B cell (primary cell): ENCODE measurements around the gene ATG7. TPM values are rescaled to one million over a fixed set of nuclear protein-coding genes. Genes with fewer than 3 reads are reported as not detected.

Source experiments
- ATAC-seq: fragments of 200-7000 bp; cut with Tn5 transposase; one replicate; pipeline ENCODE4 v1.10.0; 2021; ENCODE audit warnings: low read depth, mild to moderate bottlenecking, moderate number of reproducible peaks, moderate library complexity
- CTCF ChIA-PET: fragments of 350-600 bp; sonication (Branson Sonifier 250); formaldehyde crosslinking; loops from one replicate; lab custom pipeline; 2021; ENCODE audit warnings: antibody characterized with exemption, inconsistent platforms; lab: Charles Lee
- POLR2A ChIA-PET: fragments of 350-600 bp; sonication (Branson Sonifier 250); formaldehyde crosslinking; loops from one replicate; lab custom pipeline; 2021; ENCODE audit warnings: antibody characterized with exemption; lab: Charles Lee
- DNase-seq: peaks from one replicate; pipeline ENCODE4 v3.0.0; 2013
- H2AFZ ChIP-seq: 2 replicates; pipeline ENCODE4 v1.6.1; 2012; ENCODE audit warnings: mild to moderate bottlenecking, low read depth, low read length; ENCODE audit not compliant: insufficient read depth, poor library complexity, severe bottlenecking
- H3K27ac ChIP-seq, 2 donors: 1 replicate in 1 of 2; 2 replicates in 1 of 2; pipeline ENCODE4 v1.5.1; 2012 to 2013; ENCODE audit warnings: low read length in 2 of 2, mild to moderate bottlenecking in 2 of 2, moderate library complexity in 1 of 2
- H3K27me3 ChIP-seq, 4 experiments: fragments of 200-600 bp in 1 of 4; sonication (generic) in 1 of 4; replicated peaks in 1 of 4; 1 replicate in 2 of 4; 2 replicates in 2 of 4; pipeline versions ENCODE4 v1.6.1 to v1.7.0; 2013 to 2016; ENCODE audit warnings: low read length in 3 of 4, mild to moderate bottlenecking in 2 of 4, mixed read lengths in 1 of 4, moderate library complexity in 1 of 4; ENCODE audit not compliant: insufficient read depth in 4 of 4, control insufficient read depth in 3 of 4; ENCODE audit errors: control extremely low read depth in 1 of 4
- H3K36me3 ChIP-seq, 2 experiments: replicated peaks in 1 of 2; 1 replicate in 1 of 2; 2 replicates in 1 of 2; pipeline versions ENCODE4 v1.6.1 to v1.7.1; 2013; ENCODE audit warnings: low read length in 1 of 2; ENCODE audit not compliant: insufficient read depth in 2 of 2, control insufficient read depth in 1 of 2; ENCODE audit errors: control extremely low read depth in 1 of 2, extremely low read depth in 1 of 2
- H3K4me1 ChIP-seq, 2 donors: fragments of 200-600 bp in 1 of 2; sonication (generic) in 1 of 2; 1 replicate in 1 of 2; 2 replicates in 1 of 2; pipeline versions ENCODE4 v1.5.1 to v1.6.1; 2013 to 2017; ENCODE audit warnings: low read length in 2 of 2; ENCODE audit not compliant: control insufficient read depth in 2 of 2, insufficient read depth in 2 of 2
- H3K4me2 ChIP-seq: replicated peaks from 2 replicates; pipeline ENCODE3; 2012; ENCODE audit warnings: mild to moderate bottlenecking, low read depth, low read length; ENCODE audit not compliant: poor library complexity, severe bottlenecking
- H3K4me3 ChIP-seq, 5 experiments: fragments of 200-600 bp in 1 of 5; sonication (generic) in 1 of 5; 1 replicate in 3 of 5; 2 replicates in 2 of 5; pipeline versions ENCODE4 v1.5.1 to v1.7.0; 2011 to 2016; ENCODE audit warnings: low read length in 4 of 5, mild to moderate bottlenecking in 4 of 5, low read depth in 2 of 5, control low read depth in 1 of 5, moderate library complexity in 1 of 5; ENCODE audit not compliant: insufficient read depth in 1 of 5; ENCODE audit errors: control extremely low read depth in 1 of 5, extremely low read depth in 1 of 5
- H3K79me2 ChIP-seq: fragments of 200-600 bp; sonication (generic); one replicate; pipeline ENCODE4 v1.6.0; 2016; ENCODE audit warnings: low read length; ENCODE audit not compliant: control insufficient read depth, insufficient read depth
- H3K9ac ChIP-seq: fragments of 200-600 bp; sonication (generic); 2 replicates; pipeline ENCODE4 v1.6.1; 2017; ENCODE audit warnings: mild to moderate bottlenecking, low read length, moderate library complexity
- H3K9me3 ChIP-seq, 3 donors: one replicate each; pipeline versions ENCODE4 v1.6.1 to v1.7.1; 2013; ENCODE audit warnings: low read length in 2 of 3; ENCODE audit not compliant: control insufficient read depth in 2 of 3, insufficient read depth in 1 of 3; ENCODE audit errors: control extremely low read depth in 1 of 3
- H4K20me1 ChIP-seq: 2 replicates; pipeline ENCODE4 v1.6.0; 2012; ENCODE audit warnings: mild to moderate bottlenecking, low read length; ENCODE audit not compliant: insufficient read depth, control insufficient read depth, poor library complexity, severe bottlenecking
- H3K27ac Mint-ChIP-seq: one replicate; pipeline ENCODE4 v1.8.0; 2021; ENCODE audit warnings: mixed read lengths
- H3K27me3 Mint-ChIP-seq: one replicate; pipeline ENCODE4 v1.8.0; 2021; ENCODE audit warnings: mixed read lengths
- H3K4me1 Mint-ChIP-seq: one replicate; pipeline ENCODE4 v1.8.0; 2021; ENCODE audit warnings: mixed read lengths
- H3K4me3 Mint-ChIP-seq: one replicate; pipeline ENCODE4 v1.8.0; 2021; ENCODE audit warnings: mixed read lengths
- H3K9me3 Mint-ChIP-seq: one replicate; pipeline ENCODE4 v1.8.0; 2022; ENCODE audit warnings: mixed read lengths; ENCODE audit not compliant: insufficient read depth
- EZH2 ChIP-seq: IDR thresholded peaks from 2 replicates; pipeline ENCODE4 v1.6.1; 2012; ENCODE audit warnings: borderline replicate concordance, low read depth, mild to moderate bottlenecking, moderate library complexity, low read length; ENCODE audit not compliant: insufficient read depth, poor library complexity, severe bottlenecking
- WGBS: methylation state at CpG from one replicate; pipeline ENCODE4 v1.1.5; 2013; ENCODE audit warnings: missing lambda C conversion rate; ENCODE audit not compliant: insufficient coverage; 5-methylcytosine and 5-hydroxymethylcytosine counted together
- intact Hi-C: fragments of 100-400 bp; cut with micrococcal nuclease; formaldehyde crosslinking; loops from one replicate; pipeline ENCODE4 v1.10.0; 2022
- polyA plus RNA-seq: library from polyadenylated mRNA; depleted of rRNA; stranded (reverse); fragments of >200 nt; gene quantifications from 2 replicates; pipeline ENCODE4 v1.2.3, GENCODE V29; 2012
- total RNA-seq, 2 donors: library from RNA; stranded (reverse); fragments of 120-200 nt in 1 of 2; gene quantifications; 1 replicate in 1 of 2; 2 replicates in 1 of 2; pipeline versions ENCODE4 v1.2.3 to v1.2.4, GENCODE V29; 2013 to 2022
- TF ChIP-seq, protein P1 (sequence below): fragments of 200-600 bp; IDR thresholded peaks from one replicate; pipeline ENCODE4 v1.8.0; 2022; ENCODE audit warnings: antibody characterized with exemption, mild to moderate bottlenecking

ATG7 gene
- total and polyA plus RNA-seq, 2 donors (not counting 1 experiment from before 2014, with no cell fraction given): 13.9 to 66.4 TPM

DNA sequence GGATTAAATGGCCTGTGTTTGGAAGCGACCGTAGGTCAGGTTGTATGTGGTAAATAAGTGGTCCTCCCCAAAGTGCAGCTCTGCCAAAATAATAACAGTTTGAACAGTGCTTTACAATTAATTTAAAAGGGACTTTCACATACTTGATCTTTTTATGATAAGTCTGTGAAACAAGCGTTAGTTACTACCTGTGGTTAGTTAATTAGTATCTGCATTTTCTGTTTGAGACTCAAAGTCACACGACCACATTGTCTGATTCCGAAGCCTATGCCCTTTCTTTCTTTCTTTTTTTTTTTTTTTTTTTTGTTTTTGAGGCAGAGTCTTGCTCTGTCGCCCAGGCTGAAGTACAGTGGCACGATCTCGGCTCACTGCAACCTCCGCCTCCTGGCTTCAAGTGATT is 45.1 kb downstream of the ATG7 start:
- no peak overlapping the region for H3K4me3 ChIP-seq
- Mint-ChIP-seq H3K27ac (no peak overlapping the region), H3K9me3 (no peaks in the 10 kb centered on the region), H3K27me3 (no peaks in the 10 kb centered on the region), H3K4me3 (no peak overlapping the region), H3K4me1 (no peaks in the 10 kb centered on the region)
- no peak overlapping the region for H3K4me2 ChIP-seq
- H2AFZ ChIP-seq: no peak overlapping the region
- 100% methylated on average over 1 of the region's 9 CpGs for WGBS
- POLR2A ChIA-PET: no interaction called here
- CTCF ChIA-PET: interaction anchor here (2.7 kb wide), 1 partner anchor 17 kb away, joined by 12 read pairs; no protein-coding TSS in a partner anchor
- TF ChIP-seq EZH2: no peak
- TF ChIP-seq, protein P1, sequence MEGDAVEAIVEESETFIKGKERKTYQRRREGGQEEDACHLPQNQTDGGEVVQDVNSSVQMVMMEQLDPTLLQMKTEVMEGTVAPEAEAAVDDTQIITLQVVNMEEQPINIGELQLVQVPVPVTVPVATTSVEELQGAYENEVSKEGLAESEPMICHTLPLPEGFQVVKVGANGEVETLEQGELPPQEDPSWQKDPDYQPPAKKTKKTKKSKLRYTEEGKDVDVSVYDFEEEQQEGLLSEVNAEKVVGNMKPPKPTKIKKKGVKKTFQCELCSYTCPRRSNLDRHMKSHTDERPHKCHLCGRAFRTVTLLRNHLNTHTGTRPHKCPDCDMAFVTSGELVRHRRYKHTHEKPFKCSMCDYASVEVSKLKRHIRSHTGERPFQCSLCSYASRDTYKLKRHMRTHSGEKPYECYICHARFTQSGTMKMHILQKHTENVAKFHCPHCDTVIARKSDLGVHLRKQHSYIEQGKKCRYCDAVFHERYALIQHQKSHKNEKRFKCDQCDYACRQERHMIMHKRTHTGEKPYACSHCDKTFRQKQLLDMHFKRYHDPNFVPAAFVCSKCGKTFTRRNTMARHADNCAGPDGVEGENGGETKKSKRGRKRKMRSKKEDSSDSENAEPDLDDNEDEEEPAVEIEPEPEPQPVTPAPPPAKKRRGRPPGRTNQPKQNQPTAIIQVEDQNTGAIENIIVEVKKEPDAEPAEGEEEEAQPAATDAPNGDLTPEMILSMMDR: no peak
- H3K4me1 ChIP-seq: no peaks in the 10 kb centered on the region
- intact Hi-C loops: no loop called here
- no peaks in the 10 kb centered on the region for H3K9me3 ChIP-seq
- no peaks in the 10 kb centered on the region for H4K20me1 ChIP-seq
- peaks cover 29 to 77% of the 10 kb centered on the region in 2 experiments for H3K36me3 ChIP-seq
- no peak overlapping the region for H3K27ac ChIP-seq
- no peaks in the 10 kb centered on the region for H3K27me3 ChIP-seq
- ATAC-seq (no peak), DNase-seq (no peak)
- no peaks in the 10 kb centered on the region for H3K79me2 ChIP-seq
- no peak overlapping the region for H3K9ac ChIP-seq

DNA sequence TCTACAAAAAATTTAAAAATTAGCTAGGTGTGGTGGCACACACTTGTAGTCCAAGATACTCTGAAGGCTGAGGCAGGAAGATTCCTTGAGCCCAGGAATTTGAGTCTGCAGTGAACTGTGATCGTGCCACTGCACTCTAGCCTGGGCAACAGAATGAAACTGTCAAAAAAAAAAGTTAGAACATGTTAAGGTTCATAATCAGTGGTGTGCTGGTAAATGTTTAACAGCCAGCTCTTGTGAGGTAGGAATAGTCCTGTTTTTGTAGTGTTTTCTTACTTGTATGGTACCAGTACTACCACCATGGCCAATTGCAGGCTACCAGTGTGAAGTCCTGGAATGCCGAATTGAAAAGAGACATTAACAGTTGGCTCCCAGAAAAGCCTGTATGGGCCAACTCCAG is 50.7 kb downstream of the ATG7 start:
- peaks cover 28 to 49% of the 10 kb centered on the region in 2 experiments for H3K36me3 ChIP-seq

More for the DNA sequence above, 50.7 kb downstream of the ATG7 start:
- H4K20me1 ChIP-seq: no peaks in the 10 kb centered on the region
- H3K9me3 Mint-ChIP-seq: no peaks in the 10 kb centered on the region
- TF ChIP-seq, protein P1: no peak
- no peak for TF ChIP-seq EZH2
- H3K4me3 Mint-ChIP-seq: no peak overlapping the region
- H2AFZ ChIP-seq: no peak overlapping the region
- H3K27ac Mint-ChIP-seq: no peak overlapping the region
- ChIA-PET CTCF (interaction anchor here (1.7 kb wide), 1 partner anchor 86 kb away, joined by 4 read pairs; no protein-coding TSS in a partner anchor), POLR2A (interaction anchor here (0.6 kb wide), 1 partner anchor 29 kb away, joined by 4 read pairs; no protein-coding TSS in a partner anchor)
- intact Hi-C loops: no loop called here
- no peak overlapping the region for H3K4me3 ChIP-seq
- no peak overlapping the region for H3K4me2 ChIP-seq
- H3K27me3 ChIP-seq: no peaks in the 10 kb centered on the region
- no peaks in the 10 kb centered on the region for H3K27me3 Mint-ChIP-seq
- no peak for DNase-seq
- H3K9me3 ChIP-seq: no peaks in the 10 kb centered on the region
- H3K27ac ChIP-seq: no peak overlapping the region
- H3K4me1 Mint-ChIP-seq: no peaks in the 10 kb centered on the region
- ATAC-seq: no peak
- no peaks in the 10 kb centered on the region for H3K4me1 ChIP-seq
- no peaks in the 10 kb centered on the region for H3K79me2 ChIP-seq
- H3K9ac ChIP-seq: no peak overlapping the region
- WGBS: 100% methylated on average over 1 of the region's 2 CpGs
